HEK293 (cell line): ENCODE data around the gene PHC1.

Source experiments
- CTCF ChIA-PET: fragments of 350-600 bp; formaldehyde crosslinking; extraction: SDS; loops from one replicate; lab custom pipeline; 2021; ENCODE audit warnings: antibody characterized with exemption; lab: Yijun Ruan, JAX
- POLR2A ChIA-PET: fragments of 300-600 bp; formaldehyde crosslinking; extraction: SDS; loops from one replicate; lab custom pipeline; 2020; ENCODE audit warnings: antibody characterized with exemption, inconsistent platforms; lab: Yijun Ruan, JAX
- H3K27ac ChIP-seq: fragments of 200-500 bp; sonication (Bioruptor generic); 2 replicates; pipeline ENCODE4 v1.5.1; 2014; ENCODE audit warnings: low read depth, low read length, control low read depth, inconsistent platforms; ENCODE audit errors: extremely low read depth
- H3K36me3 ChIP-seq, 2 experiments: fragments of 200-500 bp in 1 of 2; sonication (Bioruptor generic) in 1 of 2; 1 replicate in 1 of 2; 2 replicates in 1 of 2; pipeline ENCODE4 v1.5.1; 2014 to 2017; ENCODE audit warnings: inconsistent platforms in 2 of 2, low read length in 2 of 2; ENCODE audit not compliant: control insufficient read depth in 2 of 2, insufficient read depth in 1 of 2
- H3K4me1 ChIP-seq: fragments of 200-500 bp; sonication (Bioruptor generic); 2 replicates; pipeline ENCODE4 v1.5.1; 2014; ENCODE audit warnings: mild to moderate bottlenecking, low read length, inconsistent platforms; ENCODE audit not compliant: control insufficient read depth, insufficient read depth
- H3K4me3 ChIP-seq: 2 replicates; pipeline ENCODE4 v1.5.1; 2011; ENCODE audit warnings: low read depth, mild to moderate bottlenecking, control low read depth, low read length, moderate library complexity
- H3K9me3 ChIP-seq: fragments of 200-500 bp; sonication (Bioruptor generic); 2 replicates; pipeline ENCODE4 v1.5.1; 2014; ENCODE audit warnings: low read depth, low read length, inconsistent platforms; ENCODE audit not compliant: control insufficient read depth, insufficient read depth
- AEBP2 ChIP-seq: fragments of 450-650 bp; formaldehyde crosslinking; IDR thresholded peaks from 2 replicates; pipeline ENCODE4 v1.5.1; 2016; ENCODE audit warnings: missing biosample characterization, missing genetic modification characterization, borderline replicate concordance
- HIC1 ChIP-seq: fragments of 450-650 bp; formaldehyde crosslinking; IDR thresholded peaks from 2 replicates; pipeline ENCODE4 v1.5.1; 2016; ENCODE audit warnings: missing biosample characterization, missing genetic modification characterization
- KLF16 ChIP-seq: fragments of 450-650 bp; formaldehyde crosslinking; IDR thresholded peaks from 2 replicates; pipeline ENCODE4 v1.5.1; 2017; ENCODE audit warnings: missing biosample characterization, missing genetic modification characterization
- KLF9 ChIP-seq: fragments of 450-650 bp; formaldehyde crosslinking; IDR thresholded peaks from 2 replicates; pipeline ENCODE4 v1.5.1; 2016; ENCODE audit warnings: missing biosample characterization, missing genetic modification characterization, low read depth
- SALL2 ChIP-seq: fragments of 450-650 bp; formaldehyde crosslinking; IDR thresholded peaks from 2 replicates; pipeline ENCODE4 v1.5.0; 2017; ENCODE audit warnings: missing biosample characterization, mild to moderate bottlenecking, missing genetic modification characterization, borderline replicate concordance
- TCF7L2 ChIP-seq: IDR thresholded peaks from 2 replicates; pipeline ENCODE4 v1.6.1; 2011; ENCODE audit warnings: low read depth, mild to moderate bottlenecking, inconsistent platforms, low read length, moderate library complexity, borderline replicate concordance
- ZBTB44 ChIP-seq: fragments of 450-650 bp; IDR thresholded peaks from 2 replicates; pipeline ENCODE4 v1.5.1; 2018; ENCODE audit warnings: missing biosample characterization, mild to moderate bottlenecking, missing genetic modification characterization
- ZBTB7A ChIP-seq: fragments of 450-650 bp; formaldehyde crosslinking; IDR thresholded peaks from 2 replicates; pipeline ENCODE4 v1.5.1; 2016; ENCODE audit warnings: low read depth, missing biosample characterization, missing genetic modification characterization
- ZFP41 ChIP-seq: fragments of 450-650 bp; formaldehyde crosslinking; IDR thresholded peaks from 2 replicates; pipeline ENCODE4 v1.5.1; 2016; ENCODE audit warnings: missing biosample characterization, missing genetic modification characterization, borderline replicate concordance
- ZNF114 ChIP-seq: fragments of 450-650 bp; formaldehyde crosslinking; IDR thresholded peaks from 2 replicates; pipeline ENCODE4 v1.5.0; 2017; ENCODE audit warnings: missing biosample characterization, missing genetic modification characterization
- ZNF133 ChIP-seq: fragments of 450-650 bp; formaldehyde crosslinking; IDR thresholded peaks from 2 replicates; pipeline ENCODE4 v1.5.1; 2016; ENCODE audit warnings: missing biosample characterization, missing genetic modification characterization
- ZNF140 ChIP-seq: fragments of 450-650 bp; formaldehyde crosslinking; IDR thresholded peaks from 2 replicates; pipeline ENCODE4 v1.5.1; 2016; ENCODE audit warnings: missing biosample characterization, missing genetic modification characterization
- ZNF16 ChIP-seq: fragments of 450-650 bp; formaldehyde crosslinking; IDR thresholded peaks from 2 replicates; pipeline ENCODE4 v1.5.1; 2016; ENCODE audit warnings: low read depth, missing biosample characterization, missing genetic modification characterization
- ZNF19 ChIP-seq: fragments of 450-650 bp; formaldehyde crosslinking; IDR thresholded peaks from 2 replicates; pipeline ENCODE4; 2016; ENCODE audit warnings: missing biosample characterization, missing genetic modification characterization, low read depth
- ZNF280C ChIP-seq: fragments of 450-650 bp; formaldehyde crosslinking; IDR thresholded peaks from 2 replicates; pipeline ENCODE4 v1.5.1; 2016; ENCODE audit warnings: missing biosample characterization, missing genetic modification characterization
- ZNF510 ChIP-seq: fragments of 450-650 bp; formaldehyde crosslinking; IDR thresholded peaks from 2 replicates; pipeline ENCODE4 v1.5.1; 2018; ENCODE audit warnings: mild to moderate bottlenecking, missing genetic modification characterization, missing biosample characterization; ENCODE audit not compliant: insufficient replicate concordance
- ZNF624 ChIP-seq: fragments of 450-650 bp; formaldehyde crosslinking; IDR thresholded peaks from 2 replicates; pipeline ENCODE4 v1.5.1; 2017; ENCODE audit warnings: missing biosample characterization, missing genetic modification characterization
- ZNF664 ChIP-seq: fragments of 450-650 bp; formaldehyde crosslinking; IDR thresholded peaks from 2 replicates; pipeline ENCODE4 v1.5.1; 2016; ENCODE audit warnings: missing biosample characterization, missing genetic modification characterization
- ZSCAN16 ChIP-seq: fragments of 450-650 bp; formaldehyde crosslinking; IDR thresholded peaks from 2 replicates; pipeline ENCODE4 v1.5.1; 2016; ENCODE audit warnings: missing biosample characterization, missing genetic modification characterization
- TF ChIP-seq, protein P1 (sequence below): fragments of 450-650 bp; formaldehyde crosslinking; IDR thresholded peaks from 2 replicates; pipeline ENCODE4 v1.5.1; 2017; ENCODE audit warnings: missing biosample characterization, missing genetic modification characterization
- TF ChIP-seq, protein P2 (sequence below): fragments of 450-650 bp; formaldehyde crosslinking; conservative IDR thresholded peaks from 2 replicates; pipeline ENCODE4 v1.5.1; 2016; ENCODE audit warnings: low read depth, missing biosample characterization, missing genetic modification characterization

PHC1 gene

GRCh38 chr12:8894378-8894777 is 19.9 kb upstream of the PHC1 start:
- H3K27ac ChIP-seq: no peak overlapping the region
- POLR2A ChIA-PET: no interaction called here
- no peaks in the 10 kb centered on the region for H3K36me3 ChIP-seq
- no peaks in the 10 kb centered on the region for H3K9me3 ChIP-seq
- no peak overlapping the region for H3K4me3 ChIP-seq
- TF ChIP-seq ZBTB44: no peak
- no peak for TF ChIP-seq ZNF133 (tag by site-specific recombination)
- TF ChIP-seq ZNF114 (tag by site-specific recombination): no peak
- TF ChIP-seq ZNF19 (tag by site-specific recombination): no peak
- TF ChIP-seq ZNF510 (tag by site-specific recombination): no peak
- no peak for TF ChIP-seq SALL2 (tag by site-specific recombination)
- TF ChIP-seq ZNF664: no peak
- TF ChIP-seq ZNF140 (tag by site-specific recombination): no peak
- TF ChIP-seq TCF7L2: no peak
- no peak for TF ChIP-seq KLF9 (tag by site-specific recombination)
- no peak for TF ChIP-seq HIC1
- no peak for TF ChIP-seq ZFP41 (tag by site-specific recombination)
- TF ChIP-seq AEBP2 (tag by site-specific recombination): no peak
- TF ChIP-seq ZBTB7A (tag by site-specific recombination): no peak
- TF ChIP-seq ZSCAN16 (tag by site-specific recombination): no peak
- TF ChIP-seq, all 188 proteins: peak for 0
- CTCF ChIA-PET: interaction anchor here (0.6 to 0.9 kb wide), 5 partner anchors 10 to 149 kb away, joined by 3 to 7 read pairs (median 3); no protein-coding TSS in a partner anchor
- H3K4me1 ChIP-seq: no peaks in the 10 kb centered on the region

GRCh38 chr12:8894986-8895385 is 19.3 kb upstream of the PHC1 start:
- H3K27ac ChIP-seq: no peak overlapping the region
- ChIA-PET POLR2A (no interaction called here), CTCF (interaction anchor here (0.6 to 0.9 kb wide), 4 partner anchors 10 to 134 kb away, joined by 3 to 4 read pairs (median 3); no protein-coding TSS in a partner anchor)
- no peaks in the 10 kb centered on the region for H3K9me3 ChIP-seq
- no peaks in the 10 kb centered on the region for H3K36me3 ChIP-seq
- H3K4me1 ChIP-seq: no peaks in the 10 kb centered on the region
- H3K4me3 ChIP-seq: no peak overlapping the region
- TF ChIP-seq ZNF280C (no peak), ZNF16 (tag by site-specific recombination) (no peak), ZNF624 (tag by site-specific recombination) (no peak), KLF16 (tag by site-specific recombination) (no peak)
- TF ChIP-seq, protein P1, sequence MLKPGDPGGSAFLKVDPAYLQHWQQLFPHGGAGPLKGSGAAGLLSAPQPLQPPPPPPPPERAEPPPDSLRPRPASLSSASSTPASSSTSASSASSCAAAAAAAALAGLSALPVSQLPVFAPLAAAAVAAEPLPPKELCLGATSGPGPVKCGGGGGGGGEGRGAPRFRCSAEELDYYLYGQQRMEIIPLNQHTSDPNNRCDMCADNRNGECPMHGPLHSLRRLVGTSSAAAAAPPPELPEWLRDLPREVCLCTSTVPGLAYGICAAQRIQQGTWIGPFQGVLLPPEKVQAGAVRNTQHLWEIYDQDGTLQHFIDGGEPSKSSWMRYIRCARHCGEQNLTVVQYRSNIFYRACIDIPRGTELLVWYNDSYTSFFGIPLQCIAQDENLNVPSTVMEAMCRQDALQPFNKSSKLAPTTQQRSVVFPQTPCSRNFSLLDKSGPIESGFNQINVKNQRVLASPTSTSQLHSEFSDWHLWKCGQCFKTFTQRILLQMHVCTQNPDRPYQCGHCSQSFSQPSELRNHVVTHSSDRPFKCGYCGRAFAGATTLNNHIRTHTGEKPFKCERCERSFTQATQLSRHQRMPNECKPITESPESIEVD (tag by site-specific recombination): no peak
- TF ChIP-seq, protein P2, sequence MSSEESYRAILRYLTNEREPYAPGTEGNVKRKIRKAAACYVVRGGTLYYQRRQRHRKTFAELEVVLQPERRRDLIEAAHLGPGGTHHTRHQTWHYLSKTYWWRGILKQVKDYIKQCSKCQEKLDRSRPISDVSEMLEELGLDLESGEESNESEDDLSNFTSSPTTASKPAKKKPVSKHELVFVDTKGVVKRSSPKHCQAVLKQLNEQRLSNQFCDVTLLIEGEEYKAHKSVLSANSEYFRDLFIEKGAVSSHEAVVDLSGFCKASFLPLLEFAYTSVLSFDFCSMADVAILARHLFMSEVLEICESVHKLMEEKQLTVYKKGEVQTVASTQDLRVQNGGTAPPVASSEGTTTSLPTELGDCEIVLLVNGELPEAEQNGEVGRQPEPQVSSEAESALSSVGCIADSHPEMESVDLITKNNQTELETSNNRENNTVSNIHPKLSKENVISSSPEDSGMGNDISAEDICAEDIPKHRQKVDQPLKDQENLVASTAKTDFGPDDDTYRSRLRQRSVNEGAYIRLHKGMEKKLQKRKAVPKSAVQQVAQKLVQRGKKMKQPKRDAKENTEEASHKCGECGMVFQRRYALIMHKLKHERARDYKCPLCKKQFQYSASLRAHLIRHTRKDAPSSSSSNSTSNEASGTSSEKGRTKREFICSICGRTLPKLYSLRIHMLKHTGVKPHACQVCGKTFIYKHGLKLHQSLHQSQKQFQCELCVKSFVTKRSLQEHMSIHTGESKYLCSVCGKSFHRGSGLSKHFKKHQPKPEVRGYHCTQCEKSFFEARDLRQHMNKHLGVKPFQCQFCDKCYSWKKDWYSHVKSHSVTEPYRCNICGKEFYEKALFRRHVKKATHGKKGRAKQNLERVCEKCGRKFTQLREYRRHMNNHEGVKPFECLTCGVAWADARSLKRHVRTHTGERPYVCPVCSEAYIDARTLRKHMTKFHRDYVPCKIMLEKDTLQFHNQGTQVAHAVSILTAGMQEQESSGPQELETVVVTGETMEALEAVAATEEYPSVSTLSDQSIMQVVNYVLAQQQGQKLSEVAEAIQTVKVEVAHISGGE (tag by site-specific recombination): no peak
